Measurements from ENCODE around the gene PPP1R3A.

Gene PPP1R3A

GRCh38 chr7:113912876-113913275 is 5.9 kb downstream of the PPP1R3A start:
- no peak overlapping the region for H3K4me3 ChIP-seq (ENCODE audit: low read depth, low read length)
- no peak for TF ChIP-seq CTCF (IDR thresholded peaks at IDR 0.05; ENCODE audit: low read depth, low read length, missing control alignments)
- DNase-seq (ENCODE audit: low read depth) = no peak

- DNase-seq (ENCODE audit: low read depth) = no peak
- no peak for TF ChIP-seq CTCF (IDR thresholded peaks at IDR 0.05; ENCODE audit: low read depth, low read length, missing control alignments)
- H3K4me3 ChIP-seq (ENCODE audit: low read depth, low read length) = no peak overlapping the region
Observed at GRCh38 chr7:113907617-113908016, 11.2 kb downstream of the PPP1R3A start.

DNA sequence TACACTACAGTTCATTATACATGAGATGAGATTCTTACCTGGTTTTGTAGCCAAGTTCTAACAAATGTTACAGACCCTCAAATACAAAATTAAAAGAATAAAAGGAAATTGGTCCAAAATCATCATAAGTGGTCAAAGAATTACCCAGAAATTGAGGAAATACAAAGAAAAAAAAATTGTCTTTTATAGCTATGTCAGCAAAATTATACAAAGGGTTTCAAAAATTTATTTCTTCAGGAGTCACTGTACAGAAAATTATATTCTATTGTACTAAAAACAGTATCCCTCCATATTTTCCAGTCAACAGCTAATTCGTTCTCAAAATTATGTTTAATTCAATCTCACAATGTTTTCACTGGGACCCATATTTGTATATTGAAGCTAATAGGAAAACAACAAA is 14.3 kb downstream of the PPP1R3A start:
- no peak for DNase-seq (ENCODE audit: low read depth)
- no peak for TF ChIP-seq CTCF (IDR thresholded peaks at IDR 0.05; ENCODE audit: low read depth, low read length, missing control alignments)
- no peak overlapping the region for H3K4me3 ChIP-seq (ENCODE audit: low read depth, low read length)

DNA sequence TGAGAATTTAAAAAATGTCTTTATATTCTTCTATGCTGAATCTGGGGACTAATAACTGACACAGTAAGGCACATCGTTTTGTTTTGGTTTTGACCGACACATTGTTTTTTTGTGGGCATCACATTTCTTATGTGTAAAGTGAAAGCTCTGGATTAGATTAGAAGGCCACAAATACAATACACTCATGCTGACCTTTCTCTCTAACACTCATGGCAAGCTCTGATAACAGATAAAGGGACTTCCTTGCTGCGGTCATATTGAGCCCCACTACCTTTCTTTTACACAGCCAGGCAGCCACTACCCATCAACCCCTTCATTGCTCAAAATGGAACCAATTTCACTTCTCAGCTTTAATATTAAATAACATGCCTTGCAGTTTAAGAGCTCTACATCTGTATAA is 26.0 kb downstream of the PPP1R3A start:
- DNase-seq (ENCODE audit: low read depth) = no peak
- TF ChIP-seq CTCF (IDR thresholded peaks at IDR 0.05; ENCODE audit: low read depth, low read length, missing control alignments) = no peak
- H3K4me3 ChIP-seq (ENCODE audit: low read depth, low read length) = no peak overlapping the region

- H3K4me3 ChIP-seq (ENCODE audit: low read depth, low read length) = no peak overlapping the region
- DNase-seq (ENCODE audit: low read depth) = no peak
- no peak for TF ChIP-seq CTCF (IDR thresholded peaks at IDR 0.05; ENCODE audit: low read depth, low read length, missing control alignments)
Observed at GRCh38 chr7:113891828-113892227, 27.0 kb downstream of the PPP1R3A start.

- no peak overlapping the region for H3K4me3 ChIP-seq (ENCODE audit: low read depth, low read length)
- no peak for DNase-seq (ENCODE audit: low read depth)
- TF ChIP-seq CTCF (IDR thresholded peaks at IDR 0.05; ENCODE audit: low read depth, low read length, missing control alignments) = no peak
Observed at GRCh38 chr7:113891031-113891350, 27.8 kb downstream of the PPP1R3A start.

- H3K4me3 ChIP-seq (ENCODE audit: low read depth, low read length) = no peak overlapping the region
- no peak for DNase-seq (ENCODE audit: low read depth)
- no peak for TF ChIP-seq CTCF (IDR thresholded peaks at IDR 0.05; ENCODE audit: low read depth, low read length, missing control alignments)
Observed at GRCh38 chr7:113890331-113891030, 28.3 kb downstream of the PPP1R3A start.

Data from GM12864 (cell line).